ENCODE measurements around the gene NFIA.
A peak's percentile ranks its signal among the peaks of the same experiment; 100 is the strongest.

The NFIA gene

DNA sequence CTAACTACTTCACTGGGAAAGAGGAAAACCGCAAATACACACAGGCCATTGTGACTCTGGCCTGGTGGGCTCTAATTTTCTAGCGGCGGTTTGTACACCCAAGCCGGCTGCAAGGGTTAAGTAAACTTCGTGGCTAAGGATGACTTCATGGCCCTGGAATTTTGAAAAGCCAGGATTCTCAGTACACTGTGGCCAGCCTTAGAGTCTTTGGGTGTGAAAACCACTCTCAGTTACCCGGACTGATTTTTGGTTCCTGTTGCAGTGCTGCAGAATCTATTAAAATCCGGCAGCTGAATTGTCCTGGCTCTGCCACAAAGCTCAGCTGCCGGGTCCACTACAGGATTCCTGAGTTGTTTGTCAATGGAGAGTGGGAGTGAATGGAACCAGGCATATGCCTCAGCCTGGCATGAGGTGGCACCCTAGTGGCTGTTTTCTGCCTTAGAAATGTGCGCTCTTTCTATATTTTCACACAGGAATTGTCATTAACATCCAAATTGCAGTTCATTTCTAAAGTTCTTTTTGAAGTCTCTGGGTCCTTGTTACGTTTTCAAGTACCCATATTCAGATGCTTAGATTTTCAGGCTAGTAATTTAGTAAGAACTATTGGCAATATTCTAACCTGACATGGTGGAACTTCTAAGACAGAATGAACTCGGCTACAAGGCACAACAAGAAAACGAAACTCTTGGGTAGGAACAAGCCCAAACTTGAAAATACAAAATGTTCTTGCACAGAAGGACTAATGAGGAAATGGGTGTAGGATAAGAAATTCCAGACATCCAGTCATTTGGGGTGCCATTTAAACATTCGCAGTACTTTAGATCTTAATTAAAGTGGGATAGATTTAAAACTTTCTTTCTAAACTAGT, 255.9 kb downstream of the NFIA start:
- H3K4me1 ChIP-seq = peaks cover 11% of the 10 kb centered on the region
- H3K27me3 ChIP-seq = no peaks in the 10 kb centered on the region
- no peaks in the 10 kb centered on the region for H3K36me3 ChIP-seq
- DNase-seq = peak; percentile 50
- no peaks in the 10 kb centered on the region for H3K9me3 ChIP-seq
- H3K4me3 ChIP-seq (ENCODE audit: low read depth, low read length) = no peak overlapping the region
- TF ChIP-seq, protein P1, sequence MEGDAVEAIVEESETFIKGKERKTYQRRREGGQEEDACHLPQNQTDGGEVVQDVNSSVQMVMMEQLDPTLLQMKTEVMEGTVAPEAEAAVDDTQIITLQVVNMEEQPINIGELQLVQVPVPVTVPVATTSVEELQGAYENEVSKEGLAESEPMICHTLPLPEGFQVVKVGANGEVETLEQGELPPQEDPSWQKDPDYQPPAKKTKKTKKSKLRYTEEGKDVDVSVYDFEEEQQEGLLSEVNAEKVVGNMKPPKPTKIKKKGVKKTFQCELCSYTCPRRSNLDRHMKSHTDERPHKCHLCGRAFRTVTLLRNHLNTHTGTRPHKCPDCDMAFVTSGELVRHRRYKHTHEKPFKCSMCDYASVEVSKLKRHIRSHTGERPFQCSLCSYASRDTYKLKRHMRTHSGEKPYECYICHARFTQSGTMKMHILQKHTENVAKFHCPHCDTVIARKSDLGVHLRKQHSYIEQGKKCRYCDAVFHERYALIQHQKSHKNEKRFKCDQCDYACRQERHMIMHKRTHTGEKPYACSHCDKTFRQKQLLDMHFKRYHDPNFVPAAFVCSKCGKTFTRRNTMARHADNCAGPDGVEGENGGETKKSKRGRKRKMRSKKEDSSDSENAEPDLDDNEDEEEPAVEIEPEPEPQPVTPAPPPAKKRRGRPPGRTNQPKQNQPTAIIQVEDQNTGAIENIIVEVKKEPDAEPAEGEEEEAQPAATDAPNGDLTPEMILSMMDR (IDR thresholded peaks at IDR 0.05; ENCODE audit: low read depth, low read length) = peak; percentile 66

DNA sequence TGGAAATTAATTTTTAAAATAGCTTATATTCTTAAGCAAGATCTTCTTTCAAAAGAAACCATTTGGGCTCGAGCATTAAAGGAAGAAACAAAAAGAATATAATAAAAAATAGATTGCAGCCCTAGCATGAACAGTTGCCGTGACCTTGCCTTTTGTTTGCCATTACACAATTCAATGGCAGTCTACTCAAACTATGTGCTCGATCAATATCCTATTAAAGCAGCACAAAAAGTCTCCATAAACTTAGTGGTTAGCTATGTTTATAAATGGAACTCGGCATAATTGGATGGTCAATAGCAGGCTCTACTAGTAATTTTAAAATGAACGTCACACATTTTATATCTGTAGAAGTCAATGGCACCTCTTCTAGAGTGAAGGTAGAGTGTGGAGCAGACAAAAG, 256.5 kb downstream of the NFIA start:
- Histone ChIP-seq H3K36me3 (no peaks in the 10 kb centered on the region), H3K9me3 (no peaks in the 10 kb centered on the region), H3K4me1 (peaks cover 11% of the 10 kb centered on the region), H3K4me3 (ENCODE audit: low read depth, low read length) (no peak overlapping the region), H3K27me3 (no peaks in the 10 kb centered on the region)
- TF ChIP-seq, protein P1 (IDR thresholded peaks at IDR 0.05; ENCODE audit: low read depth, low read length) = no peak
- no peak for DNase-seq

DNA sequence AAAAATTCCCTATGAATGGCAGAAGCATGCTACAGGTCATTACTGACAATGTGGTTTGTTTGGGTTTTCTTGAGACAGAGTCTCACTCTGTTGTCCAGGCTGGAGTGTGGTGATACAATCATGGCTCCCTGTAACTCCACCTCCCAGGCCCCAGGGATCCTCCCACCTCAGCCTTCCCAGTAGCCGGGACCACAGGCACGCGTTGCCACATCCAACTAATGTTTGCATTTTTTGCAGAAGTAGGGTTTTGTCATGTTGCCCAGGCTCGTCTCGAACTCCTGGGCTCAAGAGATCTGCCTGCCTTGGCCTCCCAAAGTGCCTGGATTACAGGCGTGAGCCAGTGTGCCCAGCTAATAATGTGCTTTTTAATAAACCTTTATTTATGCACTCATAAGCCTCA, 259.1 kb downstream of the NFIA start:
- no peaks in the 10 kb centered on the region for H3K36me3 ChIP-seq
- peaks cover 7% of the 10 kb centered on the region for H3K4me1 ChIP-seq
- H3K9me3 ChIP-seq = no peaks in the 10 kb centered on the region
- TF ChIP-seq, protein P1 (IDR thresholded peaks at IDR 0.05; ENCODE audit: low read depth, low read length) = no peak
- DNase-seq = no peak
- H3K4me3 ChIP-seq (ENCODE audit: low read depth, low read length) = no peak overlapping the region
- H3K27me3 ChIP-seq = no peaks in the 10 kb centered on the region

DNA sequence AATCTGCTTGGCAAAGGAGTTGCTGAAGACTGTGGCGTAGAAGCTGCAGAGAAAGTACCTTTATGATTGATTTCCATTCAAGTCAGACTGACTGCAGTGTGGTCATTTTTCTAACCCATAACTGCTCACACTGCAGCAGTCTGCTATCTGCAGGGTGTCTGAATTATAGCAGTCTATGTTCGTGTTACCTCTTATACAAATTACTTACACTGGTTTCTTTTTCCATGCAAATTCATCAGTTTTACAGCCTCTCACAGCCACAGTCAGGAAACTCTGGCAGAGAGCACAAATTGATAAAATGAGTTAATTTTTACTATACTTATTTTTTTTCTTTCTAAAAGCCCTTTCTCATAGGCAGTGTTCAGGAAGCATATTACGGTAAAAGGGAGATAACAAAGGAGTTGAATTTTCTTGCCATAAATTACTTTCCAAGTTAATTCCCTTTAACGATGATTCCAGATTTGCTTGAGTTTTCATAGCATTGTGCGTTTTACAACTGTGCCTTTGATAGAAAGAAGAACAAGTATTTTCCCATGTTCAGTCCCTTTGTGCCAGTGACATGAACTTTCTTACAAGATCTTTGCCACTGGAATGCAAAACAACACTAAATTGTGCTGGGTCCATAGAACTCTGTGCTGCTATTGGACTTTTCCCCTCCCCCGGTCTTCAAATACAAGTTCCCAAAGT, 261.5 kb downstream of the NFIA start:
- no peaks in the 10 kb centered on the region for H3K27me3 ChIP-seq
- no peak for DNase-seq
- no peak overlapping the region for H3K4me3 ChIP-seq (ENCODE audit: low read depth, low read length)
- H3K9me3 ChIP-seq = no peaks in the 10 kb centered on the region
- no peaks in the 10 kb centered on the region for H3K36me3 ChIP-seq
- TF ChIP-seq, protein P1 (IDR thresholded peaks at IDR 0.05; ENCODE audit: low read depth, low read length) = no peak
- H3K4me1 ChIP-seq = no peaks in the 10 kb centered on the region

DNA sequence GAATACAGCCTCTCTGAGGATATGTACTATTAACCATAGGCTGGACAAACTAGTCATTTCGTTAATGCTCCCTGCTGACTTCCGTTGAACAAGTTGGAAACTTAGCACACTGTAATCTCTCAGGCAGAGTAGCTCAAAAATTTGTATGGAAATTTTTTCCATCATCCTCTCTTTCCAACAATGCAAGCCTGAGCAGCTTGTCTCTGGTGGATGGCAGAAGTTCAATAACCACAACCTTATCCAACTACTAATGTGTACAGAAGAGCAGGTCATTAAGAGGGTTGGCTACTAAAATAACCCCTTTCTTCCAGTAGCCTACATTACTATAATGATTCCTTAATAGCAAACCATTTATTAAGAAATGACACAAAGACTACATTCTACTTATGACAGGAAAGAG, 262.3 kb downstream of the NFIA start:
- TF ChIP-seq, protein P1 (IDR thresholded peaks at IDR 0.05; ENCODE audit: low read depth, low read length) = no peak
- H3K4me1 ChIP-seq = no peaks in the 10 kb centered on the region
- H3K36me3 ChIP-seq = no peaks in the 10 kb centered on the region
- no peaks in the 10 kb centered on the region for H3K9me3 ChIP-seq
- H3K4me3 ChIP-seq (ENCODE audit: low read depth, low read length) = no peak overlapping the region
- DNase-seq = no peak
- H3K27me3 ChIP-seq = no peaks in the 10 kb centered on the region
